ENCODE measurements around the gene LTC4S. TPM values are rescaled to one million over a fixed set of nuclear protein-coding genes. Genes with fewer than 3 reads are reported as not detected.

The LTC4S gene
- total RNA-seq, 1 donor from 2014 or later, result 91.7 TPM

DNA sequence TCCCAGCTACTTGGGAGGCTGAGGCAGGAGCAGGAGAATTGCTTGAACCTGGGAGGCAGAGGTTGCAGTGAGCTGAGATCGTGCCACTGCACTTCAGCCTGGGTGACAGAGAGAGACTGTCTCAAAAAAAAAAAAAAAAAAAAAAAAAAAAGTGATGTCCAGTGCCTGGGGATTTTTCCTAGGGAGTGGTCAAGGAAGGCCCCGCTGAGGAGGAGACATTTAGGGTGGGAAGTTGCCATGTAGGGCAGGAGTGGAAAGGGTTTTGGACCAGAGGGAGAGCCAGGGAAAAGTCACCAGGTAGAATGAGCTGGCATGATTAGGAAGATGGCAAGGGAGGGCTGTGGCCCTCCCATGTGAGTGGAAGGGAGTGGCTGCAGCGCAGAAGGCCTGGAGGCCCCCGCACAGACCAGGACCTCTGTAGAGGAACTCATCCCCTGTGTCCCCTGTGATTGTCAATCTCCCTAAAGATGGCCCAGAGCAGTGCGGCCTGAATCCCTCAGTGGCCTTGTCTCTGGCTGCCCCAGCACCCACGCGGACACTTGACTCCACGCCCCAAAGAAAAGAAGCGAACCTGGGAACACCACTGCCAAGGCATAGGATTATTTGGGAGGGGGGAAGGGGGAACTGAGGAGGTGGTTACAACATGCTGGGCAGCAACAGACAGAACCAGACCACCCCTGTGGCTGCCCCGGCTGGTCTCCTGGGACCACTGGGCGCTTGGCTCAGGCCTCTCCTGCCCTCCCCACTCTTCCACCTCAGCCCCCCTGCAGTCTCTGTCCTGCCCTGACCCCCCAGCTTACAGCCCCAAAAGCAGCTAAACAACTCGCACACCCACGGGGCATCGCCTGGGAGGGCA lies 24.3 kb downstream of the LTC4S start:
- intact Hi-C loops (cut with DNase I), result loop anchor here (2.0 to 5.0 kb wide), 3 partner anchors 53 to 261 kb away; partner anchors contain the start of gene CANX
- Histone ChIP-seq H3K4me3 (peak overlapping the region; percentile 84 to 98), H3K36me3 (peaks cover 6 to 8% of the 10 kb centered on the region in 2 donors), H3K27ac (peak overlapping the region; percentile 98 to 100), H3K9me3 (no peaks in the 10 kb centered on the region), H3K4me1 (peaks cover 26 to 38% of the 10 kb centered on the region in 2 donors), H3K27me3 (no peaks in the 10 kb centered on the region)
- TF ChIP-seq, protein P1, sequence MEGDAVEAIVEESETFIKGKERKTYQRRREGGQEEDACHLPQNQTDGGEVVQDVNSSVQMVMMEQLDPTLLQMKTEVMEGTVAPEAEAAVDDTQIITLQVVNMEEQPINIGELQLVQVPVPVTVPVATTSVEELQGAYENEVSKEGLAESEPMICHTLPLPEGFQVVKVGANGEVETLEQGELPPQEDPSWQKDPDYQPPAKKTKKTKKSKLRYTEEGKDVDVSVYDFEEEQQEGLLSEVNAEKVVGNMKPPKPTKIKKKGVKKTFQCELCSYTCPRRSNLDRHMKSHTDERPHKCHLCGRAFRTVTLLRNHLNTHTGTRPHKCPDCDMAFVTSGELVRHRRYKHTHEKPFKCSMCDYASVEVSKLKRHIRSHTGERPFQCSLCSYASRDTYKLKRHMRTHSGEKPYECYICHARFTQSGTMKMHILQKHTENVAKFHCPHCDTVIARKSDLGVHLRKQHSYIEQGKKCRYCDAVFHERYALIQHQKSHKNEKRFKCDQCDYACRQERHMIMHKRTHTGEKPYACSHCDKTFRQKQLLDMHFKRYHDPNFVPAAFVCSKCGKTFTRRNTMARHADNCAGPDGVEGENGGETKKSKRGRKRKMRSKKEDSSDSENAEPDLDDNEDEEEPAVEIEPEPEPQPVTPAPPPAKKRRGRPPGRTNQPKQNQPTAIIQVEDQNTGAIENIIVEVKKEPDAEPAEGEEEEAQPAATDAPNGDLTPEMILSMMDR (IDR thresholded peaks at IDR 0.05), result no peak
- DNase-seq (ENCODE audit: low spot score in 2 of 2), result no peak

DNA sequence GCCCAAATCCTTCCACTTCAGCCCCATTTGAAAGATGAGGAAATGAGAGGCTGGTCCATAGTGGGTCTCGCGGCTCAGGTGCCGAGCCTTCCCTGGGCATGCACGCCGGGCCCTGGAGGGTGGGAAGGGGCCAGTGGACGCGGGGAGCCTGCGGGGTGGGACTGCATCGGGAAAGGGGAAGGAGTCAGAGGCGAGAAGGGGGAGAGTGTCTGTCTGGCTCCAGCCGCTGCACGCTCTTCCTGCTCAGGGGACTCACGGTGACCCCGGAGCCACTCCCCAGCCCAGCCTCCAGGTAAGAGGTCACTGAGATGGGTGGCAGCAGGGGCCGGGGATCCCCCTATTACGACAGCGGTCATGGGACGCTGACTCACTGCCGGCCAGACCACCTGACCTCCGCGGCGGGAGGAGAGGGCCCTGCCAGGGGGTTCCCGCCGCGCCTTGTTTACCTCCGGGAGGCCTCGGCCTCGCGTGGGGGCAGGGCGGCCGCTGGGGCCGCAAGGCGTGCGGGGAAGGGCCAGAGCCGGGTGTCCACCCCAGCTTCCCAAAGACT lies 25.0 kb downstream of the LTC4S start:
- H3K27ac ChIP-seq, result peak overlapping the region; percentile 98 to 100
- peak; percentile 88 to 96 for DNase-seq (ENCODE audit: low spot score in 2 of 2)
- intact Hi-C loops (cut with DNase I), result loop anchor here (1.0 to 5.0 kb wide), 5 partner anchors 12 to 262 kb away; partner anchors contain the start of genes CANX and MAML1
- peaks cover 12 to 15% of the 10 kb centered on the region in 2 donors for H3K36me3 ChIP-seq
- H3K27me3 ChIP-seq, result no peaks in the 10 kb centered on the region
- peak overlapping the region; percentile 84 to 98 for H3K4me3 ChIP-seq
- H3K4me1 ChIP-seq, result peaks cover 30 to 43% of the 10 kb centered on the region in 2 donors
- H3K9me3 ChIP-seq, result no peaks in the 10 kb centered on the region
- TF ChIP-seq, protein P1 (IDR thresholded peaks at IDR 0.05), result no peak

DNA sequence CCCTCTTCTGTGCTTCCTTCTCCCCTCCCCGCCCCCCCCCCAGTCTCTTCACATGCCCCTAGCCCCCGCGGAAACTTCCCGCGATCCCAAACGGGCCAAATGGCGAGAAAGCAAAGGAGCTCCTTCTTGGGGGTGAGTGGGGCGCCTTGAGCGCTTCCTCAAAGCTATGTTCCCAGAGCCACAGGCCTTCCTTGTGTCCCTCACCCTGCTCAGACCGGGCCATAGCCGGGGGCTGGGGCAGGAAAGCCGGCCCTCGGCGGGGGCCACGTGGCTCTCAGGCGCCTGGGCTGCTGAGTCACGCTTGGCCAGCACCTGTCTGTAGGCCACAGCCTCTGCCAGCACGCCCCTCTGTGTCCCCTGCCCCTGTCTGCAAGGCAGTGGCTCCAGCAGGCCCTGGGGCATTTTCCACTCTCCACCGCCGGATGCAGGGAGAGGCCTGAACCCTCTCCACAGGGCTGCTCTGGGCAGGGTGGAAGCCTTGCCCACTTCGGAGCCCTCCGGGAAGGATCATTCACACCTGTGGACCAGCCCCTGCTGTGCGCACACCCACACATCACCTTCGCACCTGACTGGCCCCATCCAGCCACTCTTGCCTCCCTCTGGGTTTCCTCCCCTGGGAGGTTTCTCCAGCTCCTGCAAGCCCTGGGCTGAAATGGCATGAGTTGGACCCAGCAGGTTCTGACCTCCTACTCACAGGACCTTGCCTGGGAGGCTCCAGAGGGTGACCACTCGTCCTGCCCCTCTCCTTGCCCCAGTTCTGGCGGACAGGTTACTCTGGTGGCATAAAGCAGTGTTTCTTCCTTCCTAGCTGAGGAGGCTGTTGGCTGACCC lies 25.7 kb downstream of the LTC4S start:
- TF ChIP-seq, protein P1 (IDR thresholded peaks at IDR 0.05), result no peak
- Histone ChIP-seq H3K27ac (peak overlapping the region; percentile 98 to 100), H3K36me3 (peaks cover 19 to 21% of the 10 kb centered on the region in 2 donors), H3K9me3 (no peaks in the 10 kb centered on the region), H3K4me3 (peak overlapping the region; percentile 84 to 98), H3K27me3 (no peaks in the 10 kb centered on the region), H3K4me1 (peaks cover 34 to 50% of the 10 kb centered on the region in 2 donors)
- DNase-seq (ENCODE audit: low spot score in 2 of 2), result peak; percentile 42 to 82
- intact Hi-C loops (cut with DNase I), result loop anchor here (1.0 to 5.0 kb wide), 7 partner anchors 12 to 262 kb away; partner anchors contain the start of genes CANX, HNRNPH1, MAML1 and MRNIP

DNA sequence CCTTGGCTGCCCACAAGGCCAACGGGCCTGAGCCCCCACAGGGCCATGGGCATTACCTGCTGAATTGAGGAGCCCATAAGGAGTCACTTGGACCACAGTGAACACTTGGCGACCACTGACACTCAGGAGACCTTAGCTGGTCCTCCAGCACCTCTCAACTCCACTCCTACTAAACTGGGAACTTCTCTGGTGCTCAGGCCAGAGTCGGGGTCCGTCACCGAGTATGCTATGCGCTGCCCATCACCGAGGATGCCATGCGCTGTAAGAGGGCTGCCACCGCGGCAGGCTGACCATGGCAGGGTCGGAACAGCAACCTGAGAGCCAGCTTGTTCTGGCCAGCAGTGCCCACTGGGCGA lies 26.3 kb downstream of the LTC4S start:
- Histone ChIP-seq H3K4me3 (peak overlapping the region; percentile 84 to 98), H3K4me1 (peaks cover 34 to 53% of the 10 kb centered on the region in 2 donors)
- intact Hi-C loops (cut with DNase I), result loop anchor here (2.0 to 5.0 kb wide), 2 partner anchors 37 to 197 kb away; partner anchors contain the start of genes HNRNPH1 and MRNIP

More for the DNA sequence above, 26.3 kb downstream of the LTC4S start:
- peaks cover 25 to 27% of the 10 kb centered on the region in 2 donors for H3K36me3 ChIP-seq
- H3K9me3 ChIP-seq, result no peaks in the 10 kb centered on the region
- no peak for DNase-seq (ENCODE audit: low spot score in 2 of 2)
- H3K27ac ChIP-seq, result peak overlapping the region; percentile 98 to 100
- TF ChIP-seq, protein P1 (IDR thresholded peaks at IDR 0.05), result no peak
- no peaks in the 10 kb centered on the region for H3K27me3 ChIP-seq
